Measurements from ENCODE around the gene BCAS4. TPM values are rescaled to one million over a fixed set of nuclear protein-coding genes. Genes with fewer than 3 reads are reported as not detected.

Gene BCAS4
- total and polyA plus RNA-seq, 2 experiments from 2014 or later = 22.2 to 24.8 TPM

- Mint-ChIP-seq H3K9me3 (no peaks in the 10 kb centered on the region), H3K27ac (no peak overlapping the region), H3K36me3 (ENCODE audit: low read depth) (peaks cover 15% of the 10 kb centered on the region), H3K4me1 (peaks cover 24% of the 10 kb centered on the region), H3K27me3 (ENCODE audit: insufficient read depth, low read depth, poor library complexity) (peaks cover 9% of the 10 kb centered on the region), H3K4me3 (no peak overlapping the region; the same call in 2 of the 3 replicates)
- TF ChIP-seq STAT1 (IDR thresholded peaks at IDR 0.05; ENCODE audit: unreplicated experiment) = no peak
- DNase-seq (ENCODE audit: low spot score) (no peak), ATAC-seq (no peak)
- Histone ChIP-seq H3K27ac (ENCODE audit: low read depth) (no peak overlapping the region), H3F3A (replicated peaks; ENCODE audit: low read depth) (no peaks in the 10 kb centered on the region), H3K4me3 (no peak overlapping the region), H3K79me2 (replicated peaks; ENCODE audit: insufficient read depth) (no peaks in the 10 kb centered on the region; the same call in 1 of the 2 replicates), H3K36me3 (ENCODE audit: insufficient read depth) (no peaks in the 10 kb centered on the region), H3K27me3 (ENCODE audit: insufficient read depth) (no peaks in the 10 kb centered on the region), H3K9me2 (ENCODE audit: insufficient read depth) (no peaks in the 10 kb centered on the region), H3K4me1 (ENCODE audit: insufficient read depth) (0 out of 2 replicates have a peak, but pooled peaks cover 6% of the 10 kb centered on the region), H4K20me1 (replicated peaks; ENCODE audit: insufficient read depth) (no peaks in the 10 kb centered on the region), H2AFZ (no peak overlapping the region), H3K4me2 (no peak overlapping the region)
Measured at GRCh38 chr20:50821257-50821921, 26.5 kb downstream of the BCAS4 start.

GRCh38 chr20:50821994-50822393 lies 27.1 kb downstream of the BCAS4 start:
- Histone ChIP-seq H3K27me3 (ENCODE audit: insufficient read depth) (no peaks in the 10 kb centered on the region), H3K4me3 (no peak overlapping the region), H3K27ac (ENCODE audit: low read depth) (no peak overlapping the region), H3K4me2 (no peak overlapping the region), H3K9me2 (ENCODE audit: insufficient read depth) (no peaks in the 10 kb centered on the region), H3K79me2 (replicated peaks; ENCODE audit: insufficient read depth) (no peaks in the 10 kb centered on the region; the same call in 1 of the 2 replicates), H3K4me1 (ENCODE audit: insufficient read depth) (0 out of 2 replicates have a peak, but pooled peaks cover 6% of the 10 kb centered on the region), H3K36me3 (ENCODE audit: insufficient read depth) (no peaks in the 10 kb centered on the region), H2AFZ (no peak overlapping the region), H4K20me1 (replicated peaks; ENCODE audit: insufficient read depth) (no peaks in the 10 kb centered on the region), H3F3A (replicated peaks; ENCODE audit: low read depth) (no peaks in the 10 kb centered on the region)
- no peak for ATAC-seq
- peaks cover 9% of the 10 kb centered on the region for H3K27me3 Mint-ChIP-seq (ENCODE audit: insufficient read depth, low read depth, poor library complexity)
- no peak overlapping the region for H3K4me3 Mint-ChIP-seq
- H3K9me3 Mint-ChIP-seq = no peaks in the 10 kb centered on the region
- peaks cover 23% of the 10 kb centered on the region for H3K4me1 Mint-ChIP-seq
- peaks cover 15% of the 10 kb centered on the region for H3K36me3 Mint-ChIP-seq (ENCODE audit: low read depth)
- TF ChIP-seq ZNF462 (CRISPR knock-in tag; IDR thresholded peaks at IDR 0.05) (no peak), CTCF (conservative IDR thresholded peaks at IDR 0.05; ENCODE audit: low read depth in 2 of 2) (no peak), EZH2 (IDR thresholded peaks at IDR 0.05; ENCODE audit: low read depth, unreplicated experiment) (no peak), CREB1 (CRISPR knock-in tag; IDR thresholded peaks at IDR 0.05; ENCODE audit: low read depth) (no peak), ETS1 (IDR thresholded peaks at IDR 0.05) (no peak), STAT1 (IDR thresholded peaks at IDR 0.05; ENCODE audit: unreplicated experiment) (no peak), ZNF114 (CRISPR knock-in tag; IDR thresholded peaks at IDR 0.05) (no peak), JUNB (IDR thresholded peaks at IDR 0.05; ENCODE audit: unreplicated experiment) (no peak)
- H3K27ac Mint-ChIP-seq = no peak overlapping the region
- DNase-seq (ENCODE audit: low spot score) = no peak

All from GM23338 (cell line).